Tibial artery (tissue), 4 donors: ENCODE data around the gene ZNF529.

Experiments
- DNase-seq, 2 donors: peaks; one replicate each; pipeline ENCODE4 v3.0.0-alpha.2; 2019
- H3K27ac ChIP-seq, 2 donors: fragments of 200-600 bp; sonication (generic) in 1 of 2; 1 replicate in 1 of 2; 2 replicates in 1 of 2; pipeline ENCODE4 v1.5.1; 2018 to 2019; ENCODE audit warnings: mild to moderate bottlenecking in 1 of 2
- H3K27me3 ChIP-seq, 2 donors: fragments of 200-600 bp; sonication (generic) in 1 of 2; one replicate each; pipeline versions ENCODE4 v1.5.1 to v1.6.0; 2016 to 2019
- H3K36me3 ChIP-seq, 3 donors: fragments of 200-600 bp; sonication (generic) in 2 of 3; one replicate each; pipeline ENCODE4 v1.5.1; 2016 to 2019; ENCODE audit warnings: mild to moderate bottlenecking in 2 of 3
- H3K4me1 ChIP-seq, 4 donors: fragments of 200-600 bp; sonication (generic) in 2 of 4; 1 replicate in 3 of 4; 2 replicates in 1 of 4; pipeline ENCODE4 v1.5.1; 2016 to 2019
- H3K4me3 ChIP-seq, 2 donors: fragments of 200-600 bp; sonication (generic) in 1 of 2; 1 replicate in 1 of 2; 2 replicates in 1 of 2; pipeline ENCODE4 v1.5.1; 2018 to 2019; ENCODE audit warnings: mild to moderate bottlenecking in 2 of 2
- H3K9me3 ChIP-seq, 3 donors: fragments of 200-600 bp; sonication (generic) in 1 of 3; one replicate each; pipeline ENCODE4 v1.5.1; 2016 to 2019
- intact Hi-C: fragments of 100-400 bp; cut with DNase I; formaldehyde crosslinking; loops from one replicate; pipeline ENCODE4 v1.15.0; 2023; ENCODE audit warnings: low total_unique reads
- TF ChIP-seq, protein P1 (sequence below), 2 experiments: fragments of 200-600 bp in 1 of 2; fragments of 450-650 bp in 1 of 2; IDR thresholded peaks; one replicate each; pipeline ENCODE4 v1.5.1; 2017 to 2019; ENCODE audit warnings: antibody characterized with exemption in 2 of 2, mild to moderate bottlenecking in 1 of 2, moderate library complexity in 1 of 2

The ZNF529 gene

DNA sequence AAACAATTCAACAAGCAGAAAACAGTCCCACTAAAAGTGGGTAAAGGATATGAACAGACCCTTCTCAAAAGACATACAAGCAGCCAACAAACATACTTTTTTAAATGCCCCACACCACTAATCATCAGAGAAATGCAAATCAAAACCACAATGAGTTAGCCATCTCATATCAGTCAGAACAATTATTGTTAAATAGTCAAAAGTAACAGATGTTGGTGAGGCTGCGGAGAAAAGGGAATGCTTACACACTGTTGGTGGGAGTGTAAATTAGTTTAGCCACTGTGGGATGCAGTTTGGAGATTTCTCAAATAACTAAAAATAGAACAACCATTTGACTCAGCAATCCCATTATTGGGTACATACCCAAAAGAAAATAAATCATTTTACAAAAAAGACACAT, 8.7 kb downstream of the ZNF529 start:
- Histone ChIP-seq H3K9me3 (peaks cover 8 to 97% (median 74%) of the 10 kb centered on the region in 3 donors), H3K27me3 (no peaks in the 10 kb centered on the region), H3K36me3 (peaks cover 88 to 98% (median 98%) of the 10 kb centered on the region in 3 donors), H3K4me1 (no peaks in the 10 kb centered on the region), H3K4me3 (no peak overlapping the region), H3K27ac (no peak overlapping the region)
- TF ChIP-seq, protein P1, sequence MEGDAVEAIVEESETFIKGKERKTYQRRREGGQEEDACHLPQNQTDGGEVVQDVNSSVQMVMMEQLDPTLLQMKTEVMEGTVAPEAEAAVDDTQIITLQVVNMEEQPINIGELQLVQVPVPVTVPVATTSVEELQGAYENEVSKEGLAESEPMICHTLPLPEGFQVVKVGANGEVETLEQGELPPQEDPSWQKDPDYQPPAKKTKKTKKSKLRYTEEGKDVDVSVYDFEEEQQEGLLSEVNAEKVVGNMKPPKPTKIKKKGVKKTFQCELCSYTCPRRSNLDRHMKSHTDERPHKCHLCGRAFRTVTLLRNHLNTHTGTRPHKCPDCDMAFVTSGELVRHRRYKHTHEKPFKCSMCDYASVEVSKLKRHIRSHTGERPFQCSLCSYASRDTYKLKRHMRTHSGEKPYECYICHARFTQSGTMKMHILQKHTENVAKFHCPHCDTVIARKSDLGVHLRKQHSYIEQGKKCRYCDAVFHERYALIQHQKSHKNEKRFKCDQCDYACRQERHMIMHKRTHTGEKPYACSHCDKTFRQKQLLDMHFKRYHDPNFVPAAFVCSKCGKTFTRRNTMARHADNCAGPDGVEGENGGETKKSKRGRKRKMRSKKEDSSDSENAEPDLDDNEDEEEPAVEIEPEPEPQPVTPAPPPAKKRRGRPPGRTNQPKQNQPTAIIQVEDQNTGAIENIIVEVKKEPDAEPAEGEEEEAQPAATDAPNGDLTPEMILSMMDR (IDR thresholded peaks at IDR 0.05), result no peak
- intact Hi-C loops, result no loop called here
- DNase-seq, result no peak

DNA sequence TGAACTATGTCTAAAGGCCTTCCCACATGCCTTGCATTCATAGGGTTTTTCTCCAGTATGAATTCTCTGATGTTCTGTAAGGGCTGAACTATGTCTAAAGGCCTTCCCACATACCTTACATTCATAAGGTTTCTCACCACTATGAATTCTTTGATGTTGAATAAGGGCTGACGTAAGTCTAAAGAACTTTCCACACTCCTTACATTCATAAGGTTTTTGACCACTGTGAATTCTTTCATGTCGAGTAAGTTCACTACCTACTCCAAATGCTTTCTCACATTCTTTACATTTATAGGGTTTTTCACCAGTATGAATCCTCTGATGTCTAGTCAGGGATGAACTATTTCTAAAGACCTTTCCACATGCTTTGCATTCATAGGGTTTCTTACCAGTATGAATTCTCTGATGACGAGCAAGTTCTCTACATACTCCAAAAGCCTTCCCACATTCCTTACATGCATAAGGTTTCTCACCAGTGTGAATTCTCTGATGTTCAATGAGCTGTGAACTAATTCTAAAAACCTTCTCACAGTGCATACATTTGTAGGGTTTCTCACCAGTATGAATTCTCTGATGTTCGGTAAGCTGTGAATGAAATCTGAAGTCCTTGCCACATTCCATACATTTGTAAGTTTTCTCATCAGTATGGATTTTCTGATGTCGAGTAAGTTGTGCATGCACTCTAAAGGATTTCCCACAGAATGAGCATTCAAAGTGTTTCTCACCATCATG, 25.9 kb downstream of the ZNF529 start:
- Histone ChIP-seq H3K27me3 (no peaks in the 10 kb centered on the region), H3K4me3 (no peak overlapping the region), H3K9me3 (peaks cover 54 to 100% (median 98%) of the 10 kb centered on the region in 3 donors), H3K36me3 (peaks cover 94 to 100% (median 100%) of the 10 kb centered on the region in 3 donors), H3K4me1 (no peaks in the 10 kb centered on the region), H3K27ac (no peak overlapping the region)
- intact Hi-C loops, result no loop called here
- DNase-seq, result no peak
- TF ChIP-seq, protein P1 (IDR thresholded peaks at IDR 0.05), result no peak

DNA sequence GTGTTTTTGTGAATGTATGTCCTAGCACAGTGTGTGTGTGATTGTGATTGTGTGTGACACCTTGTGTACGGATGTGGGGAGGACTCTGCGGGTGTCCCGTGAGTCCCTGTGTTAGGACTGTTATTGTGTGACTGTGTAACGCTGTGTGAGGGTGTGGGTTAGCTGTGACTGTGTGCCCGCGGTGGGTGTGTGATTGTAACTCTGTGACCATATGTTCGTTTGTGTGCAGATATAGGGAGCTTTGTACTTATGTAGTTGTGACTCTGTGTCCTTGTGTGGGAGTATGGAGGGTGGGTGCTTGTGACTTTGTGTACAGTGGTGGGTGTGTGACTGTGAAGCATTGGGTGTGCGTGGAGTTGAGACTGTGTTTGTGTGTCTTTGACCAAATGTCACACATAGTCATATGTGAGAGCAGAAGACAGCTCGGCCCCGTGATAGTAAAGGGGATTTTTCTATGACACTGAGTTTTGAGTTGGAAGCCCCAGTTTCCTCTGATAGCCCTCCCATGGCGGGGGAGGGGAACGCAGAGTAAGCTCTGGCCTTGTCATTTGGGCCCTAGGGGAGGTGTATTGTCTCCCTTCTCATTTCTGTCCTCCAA, 44.1 kb downstream of the ZNF529 start:
- TF ChIP-seq, protein P1 (IDR thresholded peaks at IDR 0.05), result no peak
- no peak for DNase-seq
- Histone ChIP-seq H3K4me1 (peaks cover 0 to 22% (median 16%) of the 10 kb centered on the region in 4 donors), H3K36me3 (peaks cover 14 to 42% (median 42%) of the 10 kb centered on the region in 3 donors), H3K27ac (peak overlapping the region; percentile 79 to 92), H3K27me3 (no peaks in the 10 kb centered on the region), H3K4me3 (peak overlapping the region; percentile 63 to 73), H3K9me3 (peaks cover 0 to 49% (median 16%) of the 10 kb centered on the region in 3 donors)
- intact Hi-C loops, result no loop called here

DNA sequence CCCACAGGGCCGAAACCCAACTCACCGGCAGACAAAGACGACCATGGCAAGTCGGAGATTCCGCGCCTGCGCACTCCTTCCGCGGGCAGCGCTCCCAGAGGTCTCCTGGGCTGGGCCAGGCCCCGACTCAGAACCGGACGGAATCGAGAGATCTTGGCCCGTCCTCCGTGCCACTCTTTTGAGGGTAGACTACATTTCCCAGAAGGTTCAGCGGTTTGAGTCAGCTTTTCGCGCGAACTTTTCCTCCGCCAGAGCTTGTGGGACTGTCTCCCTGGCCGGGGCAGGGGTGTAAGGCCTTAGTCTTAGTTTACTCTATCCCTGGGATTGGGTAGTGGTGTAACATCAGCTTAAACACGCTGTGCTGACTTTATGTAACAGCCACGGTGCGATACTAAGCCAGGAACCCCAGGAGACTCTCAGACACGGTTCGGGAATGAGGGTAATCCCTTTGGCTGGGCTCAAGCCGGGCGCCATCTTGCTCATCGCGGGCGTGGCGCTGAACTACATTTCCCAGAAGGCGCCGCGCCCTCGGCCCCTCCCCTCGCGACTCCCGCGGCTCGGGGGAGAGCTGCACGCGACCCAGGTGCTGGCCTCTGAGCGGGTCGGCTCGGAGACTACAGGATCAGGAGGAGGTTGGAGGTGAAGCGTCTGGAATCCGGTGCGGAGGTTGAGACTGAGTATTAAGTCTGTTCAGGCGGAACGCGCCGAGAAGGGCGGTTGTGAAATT, 44.7 kb downstream of the ZNF529 start, which contains the start of gene ZNF260:
ZNF260 (minus strand) TSS at position 78 of the 727 bp plus-strand sequence. CDS start 13,033 bp downstream, outside the sequence.
- Histone ChIP-seq H3K4me3 (peak within 1 kb of the TSS; percentile 63 to 73), H3K27ac (peak within 1 kb of the TSS; percentile 79 to 92), H3K9me3 (peaks cover 0 to 49% (median 15%) of the 10 kb centered on the region in 3 donors), H3K4me1 (peaks cover 0 to 22% (median 16%) of the 10 kb centered on the region in 4 donors), H3K36me3 (peaks cover 20 to 44% (median 42%) of the 10 kb centered on the region in 3 donors), H3K27me3 (no peaks in the 10 kb centered on the region)
- DNase-seq, result peak; percentile 97 to 98
- TF ChIP-seq, protein P1 (IDR thresholded peaks at IDR 0.05), result no peak
- intact Hi-C loops, result no loop called here

DNA sequence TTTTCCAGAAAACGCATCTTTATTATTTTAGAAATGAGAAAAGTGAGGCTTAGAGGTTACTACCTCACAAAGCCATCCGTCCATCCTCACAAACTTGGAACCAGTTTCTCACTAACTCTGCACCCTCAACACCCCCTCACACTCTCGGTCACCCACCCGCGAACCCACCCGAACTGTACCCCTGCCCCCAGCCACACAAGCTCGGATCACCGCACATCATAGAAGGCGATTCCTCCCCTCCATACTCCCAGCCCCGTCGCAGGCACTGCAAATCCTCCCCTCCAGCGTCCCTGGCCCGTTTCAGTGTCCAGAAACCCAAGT, 45.3 kb downstream of the ZNF529 start:
- Histone ChIP-seq H3K9me3 (peaks cover 3 to 50% (median 21%) of the 10 kb centered on the region in 3 donors), H3K27me3 (no peaks in the 10 kb centered on the region), H3K4me3 (peak overlapping the region; percentile 63 to 73), H3K27ac (peak overlapping the region; percentile 79 to 92), H3K4me1 (peaks cover 0 to 22% (median 16%) of the 10 kb centered on the region in 4 donors), H3K36me3 (peaks cover 26 to 44% (median 43%) of the 10 kb centered on the region in 3 donors)
- DNase-seq, result no peak
- TF ChIP-seq, protein P1 (IDR thresholded peaks at IDR 0.05), result no peak
- intact Hi-C loops, result no loop called here
